GM18861 (cell line): ENCODE results near the gene SHROOM2.
A peak's percentile ranks its signal among the peaks of the same experiment; 100 is the strongest.

Experiments
- ATAC-seq: cut with Tn5 transposase; IDR thresholded peaks from one replicate; pipeline ENCODE4 v1.9.1; 2021; ENCODE audit not compliant: unreplicated experiment

Gene SHROOM2

DNA sequence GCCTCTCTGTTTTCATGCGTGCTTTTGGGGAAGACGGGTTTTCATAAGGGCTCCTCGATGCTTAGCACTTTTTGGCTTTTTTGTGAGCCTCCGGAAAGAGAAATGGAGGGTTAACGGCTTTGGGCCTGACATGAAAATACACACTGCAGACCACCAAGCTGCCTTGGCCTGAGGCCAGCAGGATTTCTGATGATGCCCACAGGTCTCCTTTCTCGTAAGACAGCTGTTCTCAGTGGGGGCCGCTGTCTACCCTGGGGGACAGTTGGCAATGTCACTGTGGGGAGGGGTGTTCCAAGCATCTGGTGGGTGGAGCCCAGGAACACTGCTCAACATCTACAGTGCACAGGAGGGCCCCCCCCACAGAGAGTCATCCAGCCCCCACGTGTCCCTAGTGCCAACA lies 151.5 kb downstream of the SHROOM2 start:
- no peak for ATAC-seq

DNA sequence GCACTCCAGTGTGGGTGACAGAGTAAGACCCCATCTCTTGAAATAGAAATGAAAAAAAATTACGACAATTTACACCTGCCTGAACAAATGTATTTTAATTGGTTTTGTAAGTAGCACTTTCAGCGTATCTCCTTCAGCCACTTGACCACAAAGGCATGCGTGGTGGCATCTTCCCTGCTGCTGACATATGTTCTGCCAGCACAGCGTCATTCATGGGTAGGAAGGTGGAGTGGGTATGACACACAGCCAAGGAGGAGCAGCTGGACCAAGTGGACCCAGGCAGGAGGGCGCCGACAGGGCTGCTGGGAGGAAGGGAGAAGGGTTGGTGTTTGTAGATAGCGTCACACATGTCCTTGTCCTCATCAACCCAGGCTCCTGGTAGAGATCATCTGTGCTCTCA lies 152.3 kb downstream of the SHROOM2 start:
- ATAC-seq: no peak

GRCh38 chrX:9940421-9940820 lies 154.2 kb downstream of the SHROOM2 start:
- no peak for ATAC-seq

DNA sequence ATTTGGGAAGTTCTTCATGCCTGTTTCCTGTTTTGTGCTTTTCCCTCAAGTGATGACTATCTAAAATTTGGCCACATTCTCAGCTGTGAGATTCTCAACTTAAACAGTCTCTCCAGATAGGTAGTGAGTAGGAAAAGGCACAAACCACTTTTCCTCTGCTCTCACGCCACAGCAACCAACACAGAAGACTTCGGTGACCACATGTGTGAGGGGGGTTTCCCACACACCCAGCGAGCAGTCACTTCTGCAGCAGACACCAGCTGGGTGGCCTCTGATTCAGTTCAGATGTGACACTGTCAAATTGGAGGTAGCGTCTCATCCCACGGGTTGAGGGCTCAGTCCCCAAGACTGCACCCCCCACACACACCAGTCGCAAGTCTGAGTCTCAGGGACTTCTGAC lies 155.9 kb downstream of the SHROOM2 start:
- peak; percentile 93 for ATAC-seq

DNA sequence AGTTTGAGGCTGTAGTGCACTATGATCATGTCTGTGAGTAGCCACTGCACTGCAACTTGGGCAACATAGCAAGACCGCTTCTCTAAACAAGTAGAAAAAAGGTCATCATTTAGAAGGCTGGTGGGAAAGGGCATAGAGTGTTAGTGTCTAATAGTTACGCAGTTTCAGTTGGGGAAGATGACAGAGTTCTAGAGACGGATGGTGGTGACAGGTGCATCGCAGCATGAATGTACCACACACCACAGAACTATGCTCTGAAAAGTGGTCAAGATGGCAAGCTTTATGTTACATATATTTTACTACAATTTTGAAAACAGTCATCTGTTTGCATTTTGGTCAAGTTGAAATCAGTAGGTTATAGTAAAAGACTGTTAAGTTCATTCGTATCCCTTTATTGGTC lies 157.2 kb downstream of the SHROOM2 start:
- no peak for ATAC-seq

DNA sequence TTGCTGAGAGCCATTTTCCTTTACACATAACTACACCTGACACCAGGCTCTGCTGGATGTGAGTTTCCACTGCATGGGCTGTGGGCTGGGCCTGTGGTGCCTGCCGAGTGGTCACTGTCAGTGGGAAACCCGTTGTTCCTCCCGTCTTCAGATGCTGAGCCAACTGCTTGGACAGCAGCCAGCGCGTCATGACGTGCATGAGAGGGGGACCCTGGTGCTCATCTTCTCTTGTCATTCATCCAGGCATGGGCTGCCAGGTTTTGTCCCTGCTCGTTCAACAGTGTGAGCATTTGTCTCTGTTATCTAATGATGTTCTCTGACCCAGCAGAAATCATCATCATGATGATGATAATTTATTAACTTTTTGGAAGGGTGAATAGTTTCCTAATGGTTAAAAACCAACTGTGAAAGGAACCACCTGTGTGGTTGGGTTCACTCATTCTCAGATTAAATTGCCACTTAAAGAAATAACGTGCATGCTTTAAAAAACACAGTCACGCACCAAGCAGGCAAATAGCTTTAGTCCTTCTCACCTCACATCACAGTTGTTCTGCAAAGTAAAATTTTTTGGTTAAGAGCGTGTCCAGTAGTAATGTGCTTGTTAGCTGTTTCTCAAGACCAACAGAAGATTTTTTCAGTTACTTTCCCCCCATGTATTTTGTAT lies 161.0 kb downstream of the SHROOM2 start:
- no peak for ATAC-seq

DNA sequence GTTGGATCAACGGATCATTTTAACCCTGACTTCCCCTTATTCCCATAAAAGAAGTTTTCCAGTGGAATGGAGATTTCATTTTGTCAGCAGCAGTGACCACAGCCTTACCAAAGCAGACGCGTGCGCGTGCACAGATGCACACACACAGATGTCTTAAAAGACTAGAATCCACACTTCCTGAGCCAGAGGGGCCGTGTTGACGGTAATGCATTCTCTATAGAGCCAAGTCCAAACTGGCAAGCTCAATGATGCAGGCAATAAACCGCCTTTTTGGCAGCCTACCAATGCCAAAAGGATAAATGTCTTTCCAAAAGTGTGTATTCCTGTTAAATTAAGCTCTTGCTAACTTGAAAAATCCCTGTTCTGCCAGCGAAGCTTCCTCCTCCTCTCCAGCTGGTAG lies 162.2 kb downstream of the SHROOM2 start:
- no peak for ATAC-seq

DNA sequence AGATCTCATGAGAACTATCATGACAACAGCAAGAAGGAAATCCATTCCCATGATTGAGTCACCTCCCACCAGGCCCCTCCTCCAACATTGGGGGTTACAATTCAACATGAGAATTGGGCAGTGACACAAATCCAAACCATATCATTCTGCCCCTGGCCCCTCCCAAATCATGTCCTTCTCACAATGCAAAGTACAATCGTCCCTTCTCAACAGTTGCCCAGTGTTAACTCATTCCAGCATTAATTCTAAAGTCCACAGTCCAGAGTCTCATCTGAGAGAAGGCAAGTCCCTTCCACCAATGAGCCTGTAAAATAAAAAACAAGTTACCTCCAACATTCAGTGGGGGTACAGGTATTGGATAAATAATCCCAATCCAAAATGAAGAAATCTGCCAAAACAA lies 166.1 kb downstream of the SHROOM2 start:
- ATAC-seq: no peak

DNA sequence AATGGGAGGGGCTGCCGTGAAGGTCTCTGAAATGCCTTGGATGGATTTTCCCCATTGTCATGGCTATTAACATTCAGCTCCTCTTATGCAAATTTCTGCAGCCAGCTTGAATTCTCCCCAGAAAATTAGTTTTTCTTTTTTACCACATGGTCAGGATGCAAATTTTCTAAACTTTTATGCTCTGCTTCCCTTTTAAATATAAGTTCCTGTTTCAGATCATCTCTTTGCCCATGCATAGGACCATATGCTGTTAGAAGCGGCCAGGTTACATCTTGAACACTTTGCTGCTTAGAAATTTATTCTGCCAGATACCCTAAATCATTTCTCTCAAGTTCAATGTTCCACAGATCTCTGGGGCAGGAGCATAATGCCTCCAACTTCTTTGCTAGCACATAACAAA lies 167.2 kb downstream of the SHROOM2 start:
- no peak for ATAC-seq

DNA sequence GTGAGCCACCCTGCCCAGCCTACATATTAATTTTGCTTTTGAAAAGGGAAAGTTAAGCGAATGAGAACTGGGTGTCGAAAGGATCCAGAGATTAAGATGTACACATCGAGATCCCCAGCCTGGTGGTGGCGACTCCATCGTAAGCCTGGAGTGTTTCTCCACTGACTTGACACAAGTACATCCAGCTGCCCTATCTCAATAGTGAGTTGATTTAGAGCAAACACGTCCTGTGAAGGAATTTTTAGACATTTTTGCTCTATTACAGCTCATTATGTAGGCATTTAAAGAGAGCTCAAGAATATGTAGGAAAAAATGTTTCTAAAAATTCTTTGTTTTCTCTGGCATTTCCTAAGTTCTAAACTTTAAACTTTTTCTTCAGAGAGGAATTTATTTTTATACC lies 169.3 kb downstream of the SHROOM2 start:
- no peak for ATAC-seq

DNA sequence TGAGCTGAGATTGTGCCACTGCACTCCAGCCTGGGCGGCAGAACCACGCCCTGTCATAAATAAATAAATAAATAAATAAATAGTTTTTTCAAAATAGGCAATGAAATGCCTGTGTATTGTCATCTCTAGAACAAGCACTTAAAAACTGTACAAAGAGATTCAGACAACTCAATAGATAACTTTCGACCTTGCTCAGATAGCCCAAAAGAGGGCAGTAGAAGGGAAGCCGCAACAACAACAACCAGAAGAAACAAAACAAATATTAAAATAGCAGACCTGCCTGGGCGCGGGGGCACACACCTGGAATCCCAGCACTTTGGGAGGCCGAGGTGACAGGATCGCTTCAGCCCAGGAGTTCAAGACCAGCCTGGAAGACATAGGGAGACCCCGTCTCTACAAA lies 171.5 kb downstream of the SHROOM2 start:
- ATAC-seq: no peak

GRCh38 chrX:9958183-9958582 lies 172.0 kb downstream of the SHROOM2 start:
- ATAC-seq: no peak

- ATAC-seq: no peak
Observed at GRCh38 chrX:9961750-9962149, 175.5 kb downstream of the SHROOM2 start.

GRCh38 chrX:9966775-9967408 lies 180.7 kb downstream of the SHROOM2 start, which contains the start of gene CLDN34:
TSS of gene CLDN34 (plus strand) at chrX:9967358. CDS start at chrX:9967358, 0 bp downstream.
- no peak for ATAC-seq

DNA sequence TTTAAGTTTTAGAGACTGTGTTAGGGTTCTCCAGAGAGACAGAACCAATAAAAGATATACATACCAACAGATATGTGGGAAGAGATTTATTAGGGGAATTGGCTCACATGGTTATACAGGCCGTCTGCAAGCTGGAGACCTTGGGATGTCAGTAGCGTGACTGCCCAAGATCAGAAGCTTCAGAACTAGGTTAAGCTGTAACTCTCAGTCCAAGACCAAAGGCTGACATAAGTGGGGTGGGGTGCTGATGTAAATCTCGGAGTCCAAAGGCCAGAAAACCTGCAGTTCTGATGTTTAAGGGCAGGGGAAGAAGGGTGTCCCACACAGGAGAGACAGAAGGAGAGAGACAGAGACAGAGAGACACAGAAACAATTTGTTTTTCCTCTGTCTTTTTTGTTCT lies 191.4 kb downstream of the SHROOM2 start:
- no peak for ATAC-seq

GRCh38 chrX:9980401-9980800 lies 194.2 kb downstream of the SHROOM2 start:
- ATAC-seq: no peak

DNA sequence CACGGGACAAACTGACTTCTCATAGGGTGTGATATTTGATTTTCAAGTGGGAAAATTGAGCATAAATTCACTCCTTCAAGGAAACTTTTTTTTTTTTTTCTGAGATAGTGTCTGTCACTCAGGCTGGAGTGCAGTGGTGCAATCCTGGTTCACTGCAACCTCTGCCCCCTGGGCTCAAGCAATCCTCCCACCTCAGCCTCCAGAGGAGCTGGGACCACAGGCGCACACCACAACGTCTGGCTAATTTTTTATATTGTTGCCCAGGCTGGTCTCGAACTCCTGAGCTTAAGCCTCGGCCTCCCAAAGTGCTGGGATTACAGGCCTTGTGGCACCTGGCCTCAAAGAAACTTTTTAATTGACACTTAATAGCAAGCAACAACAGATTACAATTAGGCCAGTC lies 194.7 kb downstream of the SHROOM2 start:
- no peak for ATAC-seq

- ATAC-seq: no peak
Observed at GRCh38 chrX:9983441-9983840, 197.2 kb downstream of the SHROOM2 start.

DNA sequence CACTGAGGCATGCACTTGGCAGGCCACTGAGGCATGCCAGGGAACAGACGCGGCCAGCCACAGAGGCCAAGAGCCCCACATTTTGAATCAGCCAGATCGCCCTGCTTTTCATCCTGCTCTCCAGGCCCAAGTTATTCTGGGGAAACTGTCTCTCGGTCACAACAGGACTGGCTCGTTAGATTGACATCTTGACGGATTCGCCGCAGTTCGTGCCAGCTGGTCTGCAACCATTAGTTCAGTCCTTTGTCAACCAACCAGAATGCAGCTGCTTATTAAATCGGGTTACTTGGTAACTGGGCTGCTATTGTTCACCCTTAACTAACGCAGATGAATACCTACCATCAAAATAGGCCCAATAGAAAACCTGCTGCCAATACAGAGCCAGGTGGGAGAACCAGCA lies 197.6 kb downstream of the SHROOM2 start:
- ATAC-seq: no peak

DNA sequence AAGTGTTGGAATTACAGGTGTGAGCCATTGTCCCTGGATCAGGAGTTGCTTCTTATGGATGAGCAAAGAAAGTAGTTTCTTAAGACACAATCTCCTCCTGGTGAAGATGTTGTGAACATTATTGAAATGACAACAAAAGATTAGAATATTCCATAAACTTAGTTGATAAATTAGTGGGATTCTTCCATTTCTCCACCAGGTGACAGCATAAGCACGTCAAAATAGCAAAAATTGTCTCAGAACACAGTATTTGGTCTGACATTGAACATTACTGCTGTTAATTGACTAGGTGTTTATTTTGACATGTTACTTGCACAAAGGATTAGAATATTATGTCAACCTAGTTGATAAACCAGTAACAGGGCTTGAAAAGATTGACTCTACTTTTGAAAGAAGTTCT lies 202.5 kb downstream of the SHROOM2 start:
- ATAC-seq: no peak

DNA sequence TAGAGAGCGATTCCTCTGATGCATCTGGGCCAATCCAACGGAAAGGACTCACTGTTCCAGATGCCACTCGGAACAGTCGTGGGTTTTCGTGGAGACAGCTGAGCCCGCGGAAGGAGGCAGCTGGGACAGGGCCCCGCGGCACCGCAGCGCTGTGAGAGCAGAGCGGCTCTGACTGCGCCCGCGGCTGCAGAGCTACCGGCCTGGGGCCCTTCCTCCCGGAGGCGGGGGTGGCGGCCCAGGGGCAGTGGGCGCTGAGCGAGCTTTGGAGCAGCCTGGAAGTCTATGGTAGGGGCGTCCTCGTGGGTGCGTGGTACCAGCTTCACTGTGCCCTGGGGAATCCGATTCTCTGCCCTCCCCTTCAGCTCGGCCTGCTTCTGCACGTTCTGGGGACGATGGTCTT lies 205.8 kb downstream of the SHROOM2 start:
- ATAC-seq: no peak

DNA sequence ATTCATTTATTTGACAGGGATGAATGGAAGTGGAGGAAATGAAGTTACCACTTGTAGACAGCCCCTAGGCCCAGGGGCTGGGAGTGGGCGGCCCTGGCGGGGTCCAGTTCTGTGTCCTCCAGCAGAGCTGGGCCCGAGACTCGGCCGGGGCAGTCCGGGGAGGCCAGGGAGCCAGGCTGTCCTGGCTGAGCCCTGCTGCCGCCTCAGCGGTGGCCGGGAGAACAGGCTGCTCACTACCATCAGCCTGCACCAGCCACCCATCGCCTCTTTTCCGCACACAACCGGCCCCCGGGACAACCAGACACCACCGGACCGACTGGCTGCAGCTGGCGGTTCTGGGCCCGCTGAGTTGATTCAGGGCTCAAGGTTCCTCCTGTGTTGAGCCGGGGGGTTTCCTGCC lies 206.5 kb downstream of the SHROOM2 start:
- ATAC-seq: no peak

- ATAC-seq: peak; percentile 64
Observed at GRCh38 chrX:9995855-9996339, 209.7 kb downstream of the SHROOM2 start.
